LNCAP (cell line): ENCODE data around the gene TIAM2.

Experiments used
- TF ChIP-seq, protein P1 (sequence below): fragments of 450-650 bp; IDR thresholded peaks from 2 replicates; pipeline ENCODE4 v1.5.1; 2017; ENCODE audit warnings: mild to moderate bottlenecking

The TIAM2 gene

GRCh38 chr6:155040901-155041650, 46.0 kb downstream of the TIAM2 start:
- TF ChIP-seq, protein P1, sequence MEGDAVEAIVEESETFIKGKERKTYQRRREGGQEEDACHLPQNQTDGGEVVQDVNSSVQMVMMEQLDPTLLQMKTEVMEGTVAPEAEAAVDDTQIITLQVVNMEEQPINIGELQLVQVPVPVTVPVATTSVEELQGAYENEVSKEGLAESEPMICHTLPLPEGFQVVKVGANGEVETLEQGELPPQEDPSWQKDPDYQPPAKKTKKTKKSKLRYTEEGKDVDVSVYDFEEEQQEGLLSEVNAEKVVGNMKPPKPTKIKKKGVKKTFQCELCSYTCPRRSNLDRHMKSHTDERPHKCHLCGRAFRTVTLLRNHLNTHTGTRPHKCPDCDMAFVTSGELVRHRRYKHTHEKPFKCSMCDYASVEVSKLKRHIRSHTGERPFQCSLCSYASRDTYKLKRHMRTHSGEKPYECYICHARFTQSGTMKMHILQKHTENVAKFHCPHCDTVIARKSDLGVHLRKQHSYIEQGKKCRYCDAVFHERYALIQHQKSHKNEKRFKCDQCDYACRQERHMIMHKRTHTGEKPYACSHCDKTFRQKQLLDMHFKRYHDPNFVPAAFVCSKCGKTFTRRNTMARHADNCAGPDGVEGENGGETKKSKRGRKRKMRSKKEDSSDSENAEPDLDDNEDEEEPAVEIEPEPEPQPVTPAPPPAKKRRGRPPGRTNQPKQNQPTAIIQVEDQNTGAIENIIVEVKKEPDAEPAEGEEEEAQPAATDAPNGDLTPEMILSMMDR: no peak

GRCh38 chr6:155041741-155042279, 46.7 kb downstream of the TIAM2 start:
- TF ChIP-seq, protein P1: no peak

DNA sequence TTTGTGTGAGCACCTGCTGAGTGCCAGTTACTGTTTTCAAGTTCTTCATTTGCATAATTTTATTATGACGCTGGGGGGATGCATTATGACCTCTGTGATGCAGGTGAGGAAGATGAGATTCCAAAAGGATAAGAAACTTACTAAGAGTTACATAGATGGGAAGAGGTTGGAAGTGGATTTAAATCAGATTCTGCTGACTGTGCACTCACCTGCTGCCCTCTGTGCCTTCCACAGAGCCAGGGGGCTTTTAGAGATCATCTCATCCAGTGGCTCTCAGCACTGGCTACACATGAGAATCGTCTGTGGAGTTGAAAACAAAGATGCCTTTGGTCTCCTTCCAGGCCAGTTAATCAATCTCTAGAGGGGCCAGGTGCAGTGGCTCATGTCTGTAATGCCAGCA, 47.9 kb downstream of the TIAM2 start:
- TF ChIP-seq, protein P1: no peak

DNA sequence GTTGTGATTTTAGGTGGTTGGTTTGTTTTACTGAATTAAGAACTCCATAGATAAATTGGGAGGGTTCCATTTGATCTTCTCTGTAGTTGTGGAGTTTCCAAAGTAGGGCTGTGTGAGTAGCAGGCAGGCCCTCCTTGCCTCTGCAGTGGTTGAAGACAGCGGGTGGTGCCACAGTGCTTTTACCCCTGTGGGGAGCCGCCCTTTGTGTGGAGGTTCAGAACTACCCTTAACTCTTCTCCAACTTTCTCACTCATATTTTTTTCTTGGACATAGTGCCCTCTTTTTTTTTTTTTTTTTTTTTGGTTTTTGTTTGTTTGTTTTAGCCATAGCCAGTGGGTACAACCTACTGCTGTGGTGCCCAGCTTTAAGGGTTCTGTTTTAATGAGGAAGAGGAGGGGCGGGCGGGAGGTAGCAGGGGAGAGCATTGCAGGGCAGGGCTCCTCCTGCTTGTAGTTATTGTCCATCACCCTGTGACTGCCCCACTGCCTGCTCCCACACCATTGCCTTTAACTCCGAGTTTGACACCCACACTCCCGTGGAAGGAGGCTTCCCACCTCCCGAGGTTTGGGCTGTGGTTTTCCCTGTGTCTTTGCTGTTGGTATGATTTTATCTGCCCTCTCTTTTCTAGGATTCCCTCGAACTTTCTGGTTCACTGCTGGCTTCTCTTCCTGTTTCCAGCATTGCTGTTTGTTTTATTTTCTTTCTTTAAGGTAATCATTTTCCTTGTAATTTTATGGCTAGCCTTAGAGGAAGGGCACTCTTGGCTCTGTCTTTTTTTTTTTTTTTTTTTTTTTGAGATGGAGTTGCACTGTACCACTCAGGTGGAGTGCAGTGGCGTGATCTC, 50.7 kb downstream of the TIAM2 start:
- TF ChIP-seq, protein P1: no peak

DNA sequence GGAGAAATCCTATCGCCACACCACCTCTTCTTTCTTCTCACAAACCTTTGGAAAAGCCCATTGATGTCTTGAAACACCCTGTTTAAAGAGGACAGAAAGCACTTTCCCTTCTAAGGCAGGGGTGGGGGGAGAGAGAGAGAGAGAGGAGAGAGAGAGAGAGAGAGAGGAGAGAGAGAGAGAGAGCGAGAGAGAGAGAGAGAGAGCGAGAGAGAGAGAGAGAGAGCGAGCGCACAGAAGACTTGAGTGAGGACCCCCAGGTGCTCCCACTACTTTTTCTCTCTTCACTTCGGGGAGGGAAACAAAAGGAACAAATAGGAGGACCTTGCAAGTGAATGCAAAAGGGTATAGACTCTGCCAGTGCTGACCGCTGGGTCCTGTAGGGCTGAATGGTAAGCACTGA, 52.4 kb downstream of the TIAM2 start:
- TF ChIP-seq, protein P1: no peak

DNA sequence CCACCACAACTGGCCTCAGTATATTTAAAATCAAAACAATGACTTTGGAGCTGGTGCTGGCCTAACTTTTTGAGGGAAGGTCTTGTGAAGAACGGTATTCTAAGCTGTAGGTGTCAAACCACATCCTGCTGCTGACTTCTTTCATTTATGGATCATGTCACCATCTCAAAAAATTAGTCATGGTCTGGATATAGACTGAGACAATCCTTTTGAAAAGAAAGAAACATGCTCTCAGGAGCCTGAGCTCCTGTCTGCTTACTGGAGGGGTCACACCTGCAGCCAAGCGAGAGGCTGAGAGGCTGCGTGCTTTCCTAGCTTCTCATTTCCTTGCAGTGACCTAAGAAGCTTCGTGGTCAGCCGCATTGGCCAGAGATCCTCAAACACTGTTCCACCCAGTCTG, 55.2 kb downstream of the TIAM2 start:
- TF ChIP-seq, protein P1: no peak

DNA sequence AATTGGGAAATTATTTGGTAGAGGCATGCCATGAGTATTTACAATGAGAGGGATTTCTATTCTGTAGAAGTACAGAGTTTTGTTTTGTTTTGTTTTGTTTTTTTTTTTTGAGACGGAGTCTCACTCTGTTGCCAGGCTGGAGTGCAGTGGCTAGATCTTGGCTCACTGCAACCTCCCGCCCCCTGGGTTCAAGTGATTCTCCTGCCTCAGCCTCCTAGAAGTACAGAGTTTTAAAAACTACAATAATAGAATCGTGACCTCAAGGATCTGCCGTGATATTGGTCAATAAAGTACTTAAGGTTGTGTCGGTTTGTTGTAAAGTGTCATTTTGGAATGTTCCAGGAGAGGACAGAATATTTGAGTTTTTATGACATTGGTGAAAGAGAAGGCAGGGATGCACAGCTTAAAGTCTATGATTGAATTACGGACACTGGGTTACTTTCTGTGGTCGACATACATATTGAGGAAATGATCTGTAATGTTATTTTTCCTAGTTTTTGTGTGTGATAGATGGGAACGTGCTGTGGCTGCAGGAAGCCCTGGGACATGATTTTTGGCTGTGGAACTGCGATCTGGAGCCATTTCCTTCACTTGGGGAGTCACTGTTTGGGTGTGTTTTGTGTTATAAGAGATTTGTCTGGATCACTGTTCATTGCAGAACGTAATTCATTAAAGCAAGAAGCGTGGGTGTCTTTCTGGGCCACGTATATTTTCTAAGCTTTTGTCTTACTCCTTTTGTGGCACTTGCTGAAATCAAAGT, 59.6 kb downstream of the TIAM2 start:
- TF ChIP-seq, protein P1: no peak
